ENCODE measurements around the gene KANSL1L.

The KANSL1L gene

DNA sequence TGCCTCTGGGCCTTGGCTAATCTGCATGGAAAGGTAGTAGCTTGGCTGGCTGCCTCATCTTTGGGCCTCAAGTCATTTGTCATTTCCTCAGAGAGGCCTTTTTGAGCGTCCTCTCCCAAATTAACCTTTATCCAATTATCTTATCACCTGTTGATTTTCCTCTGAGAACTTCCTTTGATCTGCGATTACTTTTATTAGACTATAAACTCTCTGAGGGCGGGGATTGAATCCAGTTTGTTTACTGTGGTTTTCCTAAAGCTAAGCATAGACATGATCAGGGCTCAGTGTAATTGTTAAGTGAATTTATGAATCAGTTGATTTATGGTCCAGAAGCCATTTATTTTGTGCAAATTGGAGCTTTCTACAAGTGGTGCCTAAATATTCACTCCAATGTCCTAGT, 161.3 kb downstream of the KANSL1L start:
- TF ChIP-seq, protein P1, sequence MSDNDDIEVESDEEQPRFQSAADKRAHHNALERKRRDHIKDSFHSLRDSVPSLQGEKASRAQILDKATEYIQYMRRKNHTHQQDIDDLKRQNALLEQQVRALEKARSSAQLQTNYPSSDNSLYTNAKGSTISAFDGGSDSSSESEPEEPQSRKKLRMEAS (IDR thresholded peaks at IDR 0.05; ENCODE audit: low read depth, low read length) = no peak
- TF ChIP-seq POLR2A (IDR thresholded peaks at IDR 0.05; ENCODE audit: extremely low read depth, insufficient read length) (no peak), MYC (IDR thresholded peaks at IDR 0.05; ENCODE audit: low read depth, low read length) (no peak)
- TF ChIP-seq, protein P2, sequence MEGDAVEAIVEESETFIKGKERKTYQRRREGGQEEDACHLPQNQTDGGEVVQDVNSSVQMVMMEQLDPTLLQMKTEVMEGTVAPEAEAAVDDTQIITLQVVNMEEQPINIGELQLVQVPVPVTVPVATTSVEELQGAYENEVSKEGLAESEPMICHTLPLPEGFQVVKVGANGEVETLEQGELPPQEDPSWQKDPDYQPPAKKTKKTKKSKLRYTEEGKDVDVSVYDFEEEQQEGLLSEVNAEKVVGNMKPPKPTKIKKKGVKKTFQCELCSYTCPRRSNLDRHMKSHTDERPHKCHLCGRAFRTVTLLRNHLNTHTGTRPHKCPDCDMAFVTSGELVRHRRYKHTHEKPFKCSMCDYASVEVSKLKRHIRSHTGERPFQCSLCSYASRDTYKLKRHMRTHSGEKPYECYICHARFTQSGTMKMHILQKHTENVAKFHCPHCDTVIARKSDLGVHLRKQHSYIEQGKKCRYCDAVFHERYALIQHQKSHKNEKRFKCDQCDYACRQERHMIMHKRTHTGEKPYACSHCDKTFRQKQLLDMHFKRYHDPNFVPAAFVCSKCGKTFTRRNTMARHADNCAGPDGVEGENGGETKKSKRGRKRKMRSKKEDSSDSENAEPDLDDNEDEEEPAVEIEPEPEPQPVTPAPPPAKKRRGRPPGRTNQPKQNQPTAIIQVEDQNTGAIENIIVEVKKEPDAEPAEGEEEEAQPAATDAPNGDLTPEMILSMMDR (IDR thresholded peaks at IDR 0.05; ENCODE audit: low read depth, low read length) = no peak
- H3K4me3 ChIP-seq (ENCODE audit: low read depth, low read length) = no peak overlapping the region
- no peak for DNase-seq (ENCODE audit: low read depth)

DNA sequence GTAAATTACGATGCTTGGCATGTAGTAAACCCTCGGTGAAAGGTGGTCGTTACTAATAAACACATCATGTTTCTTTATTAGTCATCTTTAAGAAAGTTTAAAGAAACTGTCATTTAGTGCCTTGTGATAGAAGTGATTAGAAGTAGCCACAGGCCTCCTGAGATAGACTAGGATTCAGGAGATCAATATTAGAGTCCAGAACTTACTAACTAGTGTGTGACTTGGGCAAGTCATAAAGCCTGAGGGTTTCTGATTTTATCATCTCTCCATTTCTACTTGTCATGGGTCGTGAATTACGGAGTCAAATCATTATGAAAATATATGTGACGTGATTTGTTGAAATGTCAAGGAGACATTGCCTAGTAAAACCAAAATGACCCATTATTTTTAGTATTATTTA, 162.1 kb downstream of the KANSL1L start:
- H3K4me3 ChIP-seq (ENCODE audit: low read depth, low read length) = no peak overlapping the region
- no peak for DNase-seq (ENCODE audit: low read depth)
- TF ChIP-seq, protein P2 (IDR thresholded peaks at IDR 0.05; ENCODE audit: low read depth, low read length) = no peak
- TF ChIP-seq POLR2A (IDR thresholded peaks at IDR 0.05; ENCODE audit: extremely low read depth, insufficient read length) (no peak), MYC (IDR thresholded peaks at IDR 0.05; ENCODE audit: low read depth, low read length) (no peak)
- TF ChIP-seq, protein P1 (IDR thresholded peaks at IDR 0.05; ENCODE audit: low read depth, low read length) = no peak

DNA sequence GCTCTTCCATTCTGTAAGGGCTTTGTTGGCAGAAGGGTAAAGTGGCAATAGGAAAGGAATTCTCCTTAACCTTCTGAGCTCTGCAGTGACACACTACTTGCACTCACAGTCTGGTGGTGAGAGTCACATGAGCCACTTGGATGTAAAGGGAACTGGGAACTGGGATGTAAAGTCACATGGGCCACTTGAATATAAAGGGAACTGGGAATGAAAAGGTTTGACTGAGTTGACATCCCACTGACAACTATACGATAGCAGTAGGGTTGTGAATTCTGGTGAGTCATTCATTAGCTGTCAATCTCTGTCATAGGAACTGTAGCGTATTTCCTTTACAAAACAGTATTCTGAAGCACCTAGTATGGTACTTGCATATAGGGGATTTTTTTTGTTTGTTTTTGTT, 163.3 kb downstream of the KANSL1L start:
- no peak overlapping the region for H3K4me3 ChIP-seq (ENCODE audit: low read depth, low read length)
- DNase-seq (ENCODE audit: low read depth) = no peak
- TF ChIP-seq, protein P1 (IDR thresholded peaks at IDR 0.05; ENCODE audit: low read depth, low read length) = no peak
- TF ChIP-seq POLR2A (IDR thresholded peaks at IDR 0.05; ENCODE audit: extremely low read depth, insufficient read length) (no peak), MYC (IDR thresholded peaks at IDR 0.05; ENCODE audit: low read depth, low read length) (no peak)
- TF ChIP-seq, protein P2 (IDR thresholded peaks at IDR 0.05; ENCODE audit: low read depth, low read length) = no peak

DNA sequence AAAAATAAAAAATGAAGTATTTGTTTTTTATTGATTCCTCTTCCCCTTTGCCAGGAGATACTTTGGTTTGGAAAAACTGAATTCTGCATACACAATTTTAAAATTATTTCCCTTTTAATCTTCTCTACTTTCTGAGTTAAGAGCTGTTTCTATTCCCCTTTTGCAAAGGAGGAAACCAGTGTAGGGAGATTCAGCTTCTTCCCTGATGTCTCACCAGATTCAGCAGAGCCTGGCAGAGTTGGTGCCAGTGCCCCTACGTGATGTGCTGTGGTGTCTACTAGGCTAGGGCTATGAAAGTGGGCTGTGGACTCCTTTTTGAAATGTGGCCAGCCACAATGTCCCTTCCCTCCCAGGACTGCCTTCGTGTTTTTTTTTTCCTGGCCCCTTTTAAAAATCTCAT, 166.3 kb downstream of the KANSL1L start:
- peak; percentile 15 for DNase-seq (ENCODE audit: low read depth)
- TF ChIP-seq, protein P2 (IDR thresholded peaks at IDR 0.05; ENCODE audit: low read depth, low read length) = no peak
- TF ChIP-seq, protein P1 (IDR thresholded peaks at IDR 0.05; ENCODE audit: low read depth, low read length) = no peak
- no peak for TF ChIP-seq MYC (IDR thresholded peaks at IDR 0.05; ENCODE audit: low read depth, low read length)
- H3K4me3 ChIP-seq (ENCODE audit: low read depth, low read length) = peak overlapping the region; percentile 99

DNA sequence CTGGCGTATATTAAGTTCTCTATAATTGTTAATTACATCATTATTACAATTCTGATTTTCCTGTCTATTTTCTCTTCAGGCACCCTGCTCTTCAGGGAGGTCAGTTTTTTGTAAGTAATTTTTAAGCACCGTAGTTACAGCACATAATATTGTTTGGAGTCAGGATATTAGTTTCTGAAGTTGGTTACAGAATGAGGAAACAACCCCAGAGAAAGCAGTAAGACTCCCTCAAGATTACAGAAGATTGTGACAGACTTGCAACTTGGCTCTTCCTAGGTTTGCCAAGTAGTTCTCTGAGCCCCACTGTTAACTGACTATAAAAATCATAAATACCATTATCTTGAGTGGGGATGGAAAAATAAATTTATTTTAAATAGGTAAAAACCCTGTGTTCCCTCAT, 167.8 kb downstream of the KANSL1L start:
- H3K4me3 ChIP-seq (ENCODE audit: low read depth, low read length) = peak overlapping the region; percentile 99
- TF ChIP-seq, protein P1 (IDR thresholded peaks at IDR 0.05; ENCODE audit: low read depth, low read length) = no peak
- no peak for TF ChIP-seq POLR2A (IDR thresholded peaks at IDR 0.05; ENCODE audit: extremely low read depth, insufficient read length)
- DNase-seq (ENCODE audit: low read depth) = peak; percentile 76

DNA sequence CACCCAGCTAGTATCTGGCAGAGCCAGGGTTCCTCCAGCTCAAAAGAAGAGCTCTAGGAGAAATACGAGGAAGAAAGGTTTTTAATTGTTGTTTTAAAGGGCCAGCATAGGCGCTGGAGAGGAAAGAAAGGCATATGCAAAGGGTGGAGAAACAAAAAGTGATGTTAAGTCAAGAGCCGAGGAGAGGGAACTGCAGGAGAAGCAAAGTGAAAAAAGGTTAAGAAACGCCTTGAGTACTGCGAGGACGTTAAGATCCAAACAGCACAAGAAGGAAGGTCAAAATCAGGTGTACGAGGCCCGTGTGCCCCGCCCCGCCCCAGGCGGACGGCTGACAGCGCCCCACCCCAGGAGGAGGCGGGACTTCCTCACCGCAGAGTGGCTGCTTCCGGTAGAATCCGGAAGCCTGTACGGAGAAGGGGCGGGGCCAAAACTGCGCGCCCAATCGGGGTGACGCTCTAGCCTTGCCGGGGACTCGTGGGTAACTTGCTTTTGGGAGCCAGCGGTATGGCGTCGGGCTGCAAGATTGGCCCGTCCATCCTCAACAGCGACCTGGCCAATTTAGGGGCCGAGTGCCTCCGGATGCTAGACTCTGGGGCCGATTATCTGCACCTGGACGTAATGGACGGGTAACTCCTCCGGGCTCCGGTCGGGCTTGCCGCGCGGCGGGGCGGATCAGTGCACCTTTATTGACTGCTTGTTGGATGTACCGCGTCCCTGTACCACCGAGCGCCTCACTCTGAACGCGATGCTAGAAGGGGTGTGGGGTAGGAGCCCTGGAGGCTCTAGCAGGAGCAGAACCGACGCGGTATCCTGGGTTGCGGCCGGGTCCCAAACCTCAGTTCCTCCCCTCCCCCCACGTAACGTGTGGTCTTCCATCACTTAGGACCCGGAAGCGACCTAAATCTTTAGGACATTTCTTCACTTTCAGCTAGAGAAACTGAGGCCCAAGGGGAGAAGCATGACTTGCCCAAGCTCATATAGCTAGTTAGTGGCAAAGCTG, 168.8 kb downstream of the KANSL1L start, which contains the start of gene RPE:
RPE (plus strand) TSS at position 481 of the 1,000 bp plus-strand sequence; CDS start at position 505, 24 bp downstream.
- peak; percentile 98 for DNase-seq (ENCODE audit: low read depth)
- H3K4me3 ChIP-seq (ENCODE audit: low read depth, low read length) = peak within 1 kb of the TSS; percentile 99
- TF ChIP-seq, protein P1 (IDR thresholded peaks at IDR 0.05; ENCODE audit: low read depth, low read length) = peak; percentile 74
- TF ChIP-seq MYC (IDR thresholded peaks at IDR 0.05; ENCODE audit: low read depth, low read length) (peak; percentile 65), POLR2A (IDR thresholded peaks at IDR 0.05; ENCODE audit: extremely low read depth, insufficient read length) (peak; percentile 75)
- TF ChIP-seq, protein P2 (IDR thresholded peaks at IDR 0.05; ENCODE audit: low read depth, low read length) = no peak

Measured in NB4 (cell line).